Stomach (tissue), 4 donors: Measurements from ENCODE around the gene UTP3.

ENCODE experiments used
- CTCF ChIP-seq, 7 experiments: fragments of 450-650 bp in 4 of 7; fragments of 200-600 bp in 3 of 7; sonication (generic) in 3 of 7; IDR thresholded peaks; one replicate each; pipeline ENCODE4 v1.5.1; 2016 to 2019; ENCODE audit warnings: antibody characterized with exemption in 7 of 7, control low read depth in 2 of 7, mild to moderate bottlenecking in 1 of 7
- EP300 ChIP-seq: sonication (generic); formaldehyde crosslinking; IDR thresholded peaks from one replicate; pipeline ENCODE4 v1.6.1; 2017; ENCODE audit warnings: antibody characterized with exemption
- POLR2A ChIP-seq, 4 donors: fragments of 450-650 bp; IDR thresholded peaks; one replicate each; pipeline ENCODE4 v1.6.1; 2016; ENCODE audit warnings: antibody characterized with exemption in 4 of 4, control low read depth in 2 of 4, mild to moderate bottlenecking in 1 of 4, moderate library complexity in 1 of 4
- POLR2AphosphoS5 ChIP-seq, 3 donors: sonication (generic); formaldehyde crosslinking; IDR thresholded peaks; one replicate each; pipeline ENCODE4 v1.6.1; 2016; ENCODE audit warnings: antibody characterized with exemption in 3 of 3

GRCh38 chr4:70734971-70735370, 46.6 kb downstream of the UTP3 start:
- TF ChIP-seq POLR2A (IDR thresholded peaks at IDR 0.05) (no peak), CTCF (IDR thresholded peaks at IDR 0.05) (no peak), EP300 (no peak), POLR2AphosphoS5 (IDR thresholded peaks at IDR 0.05) (no peak)
